Mammary epithelial cell (primary cell): ENCODE results near the gene RBPJ.

ENCODE experiments used
- EZH2 ChIP-seq: IDR thresholded peaks from 2 replicates; pipeline ENCODE4 v1.6.1; 2012; ENCODE audit warnings: low read length, inconsistent platforms, borderline replicate concordance
- TF ChIP-seq, protein P1 (sequence below), 2 donors: IDR thresholded peaks in 1 of 2; conservative IDR thresholded peaks in 1 of 2; 2 replicates each; pipeline ENCODE4 v1.5.1; 2011 to 2012; ENCODE audit warnings: inconsistent platforms in 2 of 2, low read length in 2 of 2, mild to moderate bottlenecking in 2 of 2, control low read depth in 1 of 2, low read depth in 1 of 2; ENCODE audit not compliant: insufficient read depth in 1 of 2; ENCODE audit errors: extremely low read depth in 1 of 2

DNA sequence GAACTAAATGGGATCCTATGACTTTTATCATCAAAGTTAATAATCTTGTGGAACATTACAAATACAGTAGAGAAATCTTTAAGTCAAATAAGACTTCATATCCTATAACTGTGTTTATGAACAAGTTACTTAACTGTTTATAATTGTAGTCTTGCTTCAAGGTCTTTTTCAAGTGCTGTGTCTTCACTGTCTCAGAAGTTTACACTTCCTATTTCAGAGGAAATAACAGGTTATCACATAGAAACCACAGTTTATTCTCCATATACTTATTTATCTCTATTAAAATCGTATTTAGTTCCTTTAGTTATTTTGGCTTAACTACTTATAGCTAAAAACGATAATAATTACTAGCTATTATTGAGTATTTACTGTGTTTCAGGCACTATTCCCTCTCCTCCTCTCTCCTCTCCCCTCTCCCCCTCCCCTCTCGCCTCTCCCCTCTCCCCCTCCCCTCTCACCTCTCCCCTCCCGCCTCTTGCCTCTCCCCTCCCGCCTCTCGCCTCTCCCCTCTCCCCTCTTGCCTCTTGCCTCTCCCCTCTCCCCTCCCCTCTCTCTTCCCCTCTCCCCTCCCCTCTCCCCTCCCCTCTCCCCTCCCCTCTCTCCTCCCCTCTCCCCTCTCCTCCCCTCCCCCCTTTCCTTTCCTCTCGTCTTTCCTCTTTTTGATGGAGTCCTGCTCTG lies 63.7 kb downstream of the RBPJ start:
- TF ChIP-seq, protein P1, sequence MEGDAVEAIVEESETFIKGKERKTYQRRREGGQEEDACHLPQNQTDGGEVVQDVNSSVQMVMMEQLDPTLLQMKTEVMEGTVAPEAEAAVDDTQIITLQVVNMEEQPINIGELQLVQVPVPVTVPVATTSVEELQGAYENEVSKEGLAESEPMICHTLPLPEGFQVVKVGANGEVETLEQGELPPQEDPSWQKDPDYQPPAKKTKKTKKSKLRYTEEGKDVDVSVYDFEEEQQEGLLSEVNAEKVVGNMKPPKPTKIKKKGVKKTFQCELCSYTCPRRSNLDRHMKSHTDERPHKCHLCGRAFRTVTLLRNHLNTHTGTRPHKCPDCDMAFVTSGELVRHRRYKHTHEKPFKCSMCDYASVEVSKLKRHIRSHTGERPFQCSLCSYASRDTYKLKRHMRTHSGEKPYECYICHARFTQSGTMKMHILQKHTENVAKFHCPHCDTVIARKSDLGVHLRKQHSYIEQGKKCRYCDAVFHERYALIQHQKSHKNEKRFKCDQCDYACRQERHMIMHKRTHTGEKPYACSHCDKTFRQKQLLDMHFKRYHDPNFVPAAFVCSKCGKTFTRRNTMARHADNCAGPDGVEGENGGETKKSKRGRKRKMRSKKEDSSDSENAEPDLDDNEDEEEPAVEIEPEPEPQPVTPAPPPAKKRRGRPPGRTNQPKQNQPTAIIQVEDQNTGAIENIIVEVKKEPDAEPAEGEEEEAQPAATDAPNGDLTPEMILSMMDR (conservative IDR thresholded peaks at IDR 0.05 in 1 of 2, IDR thresholded peaks at IDR 0.05 in 1 of 2; ENCODE audit: extremely low read depth in 1 of 2, insufficient read depth in 1 of 2, low read depth in 1 of 2, low read length in 2 of 2) = no peak
- no peak for TF ChIP-seq EZH2
